ENCODE measurements around the gene APC.

DNA sequence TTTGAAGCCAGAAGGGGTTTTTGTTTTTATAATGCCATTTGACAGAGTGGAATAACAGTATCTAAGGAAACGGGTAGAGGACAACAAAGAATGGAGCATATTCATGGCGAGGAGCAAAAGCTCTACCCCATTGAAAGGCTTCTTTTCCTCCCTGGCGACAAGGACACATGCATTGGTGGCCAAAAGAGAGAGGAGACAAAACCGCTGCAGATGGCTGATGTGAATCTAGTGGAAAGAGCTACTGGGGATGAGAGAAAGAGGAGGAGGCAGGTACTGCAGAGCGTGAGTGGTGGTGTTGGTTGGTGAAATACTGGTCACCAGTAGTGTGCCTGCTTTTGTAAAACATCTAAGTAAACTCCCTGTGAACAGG is 491 bp downstream of the APC start:
- TF ChIP-seq, protein P1, sequence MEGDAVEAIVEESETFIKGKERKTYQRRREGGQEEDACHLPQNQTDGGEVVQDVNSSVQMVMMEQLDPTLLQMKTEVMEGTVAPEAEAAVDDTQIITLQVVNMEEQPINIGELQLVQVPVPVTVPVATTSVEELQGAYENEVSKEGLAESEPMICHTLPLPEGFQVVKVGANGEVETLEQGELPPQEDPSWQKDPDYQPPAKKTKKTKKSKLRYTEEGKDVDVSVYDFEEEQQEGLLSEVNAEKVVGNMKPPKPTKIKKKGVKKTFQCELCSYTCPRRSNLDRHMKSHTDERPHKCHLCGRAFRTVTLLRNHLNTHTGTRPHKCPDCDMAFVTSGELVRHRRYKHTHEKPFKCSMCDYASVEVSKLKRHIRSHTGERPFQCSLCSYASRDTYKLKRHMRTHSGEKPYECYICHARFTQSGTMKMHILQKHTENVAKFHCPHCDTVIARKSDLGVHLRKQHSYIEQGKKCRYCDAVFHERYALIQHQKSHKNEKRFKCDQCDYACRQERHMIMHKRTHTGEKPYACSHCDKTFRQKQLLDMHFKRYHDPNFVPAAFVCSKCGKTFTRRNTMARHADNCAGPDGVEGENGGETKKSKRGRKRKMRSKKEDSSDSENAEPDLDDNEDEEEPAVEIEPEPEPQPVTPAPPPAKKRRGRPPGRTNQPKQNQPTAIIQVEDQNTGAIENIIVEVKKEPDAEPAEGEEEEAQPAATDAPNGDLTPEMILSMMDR (IDR thresholded peaks at IDR 0.05), result no peak
- no peak for TF ChIP-seq POLR2A (IDR thresholded peaks at IDR 0.05)

Measured in right lobe of liver (tissue), 4 donors.